HFFc6 (cell line): ENCODE measurements around the gene ATAD2B. TPM values are rescaled to one million over a fixed set of nuclear protein-coding genes. Genes with fewer than 3 reads are reported as not detected.

ENCODE experiments used
- DNase-seq: peaks from one replicate; pipeline ENCODE4 v3.0.0-alpha.2; 2018
- H3K27ac Mint-ChIP-seq: 2 replicates; pipeline ENCODE4 v1.8.0; 2020; ENCODE audit warnings: mild to moderate bottlenecking, mixed read lengths
- H3K27me3 Mint-ChIP-seq: 2 replicates; pipeline ENCODE4 v1.8.0; 2021; ENCODE audit warnings: mild to moderate bottlenecking, moderate library complexity, mixed read lengths; ENCODE audit not compliant: insufficient read depth
- H3K36me3 Mint-ChIP-seq: 2 replicates; pipeline ENCODE4 v1.8.0; 2021; ENCODE audit warnings: low read depth, mixed read lengths
- H3K4me1 Mint-ChIP-seq: 2 replicates; pipeline ENCODE4 v1.8.0; 2020; ENCODE audit warnings: low read depth, mixed read lengths
- H3K4me3 Mint-ChIP-seq: 2 replicates; pipeline ENCODE4 v1.8.0; 2020; ENCODE audit warnings: mild to moderate bottlenecking, moderate library complexity, mixed read lengths
- H3K9me3 Mint-ChIP-seq: 2 replicates; pipeline ENCODE4 v1.8.0; 2020; ENCODE audit warnings: mild to moderate bottlenecking, mixed read lengths
- total RNA-seq, 6 experiments: library from RNA; stranded (reverse); fragmentation: NEBNext Ultra II Directional; extraction: Animal tissue kit (Norgen Biotek cat#: 25700); gene quantifications; 2 replicates in 1 of 6; 3 replicates in 5 of 6; pipeline ENCODE4 v1.2.3, GENCODE V29; 2021
- TF ChIP-seq, protein P1 (sequence below): fragments of 200-600 bp; sonication (generic); IDR thresholded peaks from 2 replicates; pipeline ENCODE4 v1.5.0; 2021; ENCODE audit warnings: antibody characterized with exemption, mild to moderate bottlenecking

ATAD2B gene
- total RNA-seq, 6 experiments from 2014 or later, result 4.8 to 6.1 (median 4.9) TPM

- peaks cover 12% of the 10 kb centered on the region for H3K36me3 Mint-ChIP-seq
- peaks cover 7% of the 10 kb centered on the region; the same call in 1 of the 2 replicates for H3K4me1 Mint-ChIP-seq
- no peak for DNase-seq
- H3K9me3 Mint-ChIP-seq, result no peaks in the 10 kb centered on the region; the same call in 1 of the 2 replicates
- no peak overlapping the region for H3K4me3 Mint-ChIP-seq
- H3K27me3 Mint-ChIP-seq, result peaks cover 2% of the 10 kb centered on the region
- H3K27ac Mint-ChIP-seq, result no peak overlapping the region
- TF ChIP-seq, protein P1, sequence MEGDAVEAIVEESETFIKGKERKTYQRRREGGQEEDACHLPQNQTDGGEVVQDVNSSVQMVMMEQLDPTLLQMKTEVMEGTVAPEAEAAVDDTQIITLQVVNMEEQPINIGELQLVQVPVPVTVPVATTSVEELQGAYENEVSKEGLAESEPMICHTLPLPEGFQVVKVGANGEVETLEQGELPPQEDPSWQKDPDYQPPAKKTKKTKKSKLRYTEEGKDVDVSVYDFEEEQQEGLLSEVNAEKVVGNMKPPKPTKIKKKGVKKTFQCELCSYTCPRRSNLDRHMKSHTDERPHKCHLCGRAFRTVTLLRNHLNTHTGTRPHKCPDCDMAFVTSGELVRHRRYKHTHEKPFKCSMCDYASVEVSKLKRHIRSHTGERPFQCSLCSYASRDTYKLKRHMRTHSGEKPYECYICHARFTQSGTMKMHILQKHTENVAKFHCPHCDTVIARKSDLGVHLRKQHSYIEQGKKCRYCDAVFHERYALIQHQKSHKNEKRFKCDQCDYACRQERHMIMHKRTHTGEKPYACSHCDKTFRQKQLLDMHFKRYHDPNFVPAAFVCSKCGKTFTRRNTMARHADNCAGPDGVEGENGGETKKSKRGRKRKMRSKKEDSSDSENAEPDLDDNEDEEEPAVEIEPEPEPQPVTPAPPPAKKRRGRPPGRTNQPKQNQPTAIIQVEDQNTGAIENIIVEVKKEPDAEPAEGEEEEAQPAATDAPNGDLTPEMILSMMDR, result no peak
These were observed 227.4 kb downstream of the ATAD2B start for GRCh38 chr2:23699580-23699925.

DNA sequence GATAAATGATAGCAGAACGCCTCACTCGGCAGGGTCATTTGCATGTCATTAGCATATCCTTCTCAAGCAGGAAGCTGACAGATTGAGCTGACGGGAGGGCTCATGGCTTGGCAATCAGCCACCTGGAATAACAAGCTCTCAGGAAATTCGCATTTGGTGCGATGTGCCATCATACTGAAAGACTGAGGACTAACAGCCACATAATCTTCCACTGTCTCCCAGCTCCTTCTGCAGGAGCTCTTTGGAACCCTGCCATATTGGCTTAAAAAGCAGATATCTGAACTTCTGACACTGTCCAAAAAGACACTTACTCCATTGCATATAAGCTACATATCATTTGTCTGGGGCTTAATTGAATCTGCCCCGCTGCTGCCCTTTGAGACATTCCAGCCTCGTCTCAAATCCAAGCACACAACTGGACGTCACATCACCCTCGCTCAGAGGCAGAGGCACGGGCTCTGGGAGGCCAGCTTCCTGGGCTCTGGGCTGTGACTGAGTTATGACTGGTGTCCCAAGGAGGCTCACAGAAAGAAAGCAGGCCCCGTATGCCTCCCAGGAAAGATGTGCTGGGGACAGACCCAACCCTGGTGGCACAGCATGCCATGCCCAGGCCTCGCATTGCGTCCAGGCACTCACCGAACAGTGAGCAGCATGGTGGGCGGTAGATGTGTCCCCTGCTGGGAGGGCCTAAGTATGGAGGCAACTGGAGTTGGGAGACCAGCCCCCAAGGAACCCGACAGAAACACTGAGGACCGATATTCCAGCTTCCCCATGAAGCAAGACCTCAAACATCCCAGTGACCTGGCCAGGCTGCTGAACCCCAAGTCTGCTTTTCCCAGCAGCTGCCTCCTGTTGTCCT is 228.0 kb downstream of the ATAD2B start:
- H3K4me3 Mint-ChIP-seq, result no peak overlapping the region
- H3K36me3 Mint-ChIP-seq, result peaks cover 12% of the 10 kb centered on the region
- peaks cover 7% of the 10 kb centered on the region; the same call in 1 of the 2 replicates for H3K4me1 Mint-ChIP-seq
- TF ChIP-seq, protein P1, result no peak
- H3K27me3 Mint-ChIP-seq, result peaks cover 5% of the 10 kb centered on the region
- DNase-seq, result no peak
- no peaks in the 10 kb centered on the region; the same call in 1 of the 2 replicates for H3K9me3 Mint-ChIP-seq
- H3K27ac Mint-ChIP-seq, result no peak overlapping the region

Other genes starting within 250 kb of the ATAD2B start
- 10 to 100 TPM; 11.2 to 15.8 (median 13.6) TPM for gene UBXN2A, start 13.3 kb upstream of the ATAD2B start, total RNA-seq
- under 1 TPM; 0.18 to 0.35 (median 0.24) TPM for gene MFSD2B, start 83.0 kb upstream of the ATAD2B start, total RNA-seq
- gene WDCP, start 120.3 kb upstream of the ATAD2B start, total RNA-seq, result 10 to 100 TPM; 12.0 to 19.4 (median 13.5) TPM
- gene FKBP1B, start 122.6 kb upstream of the ATAD2B start, total RNA-seq, result 1 to 10 TPM; 4.0 to 6.9 (median 5.2) TPM
- gene SF3B6, start 149.2 kb upstream of the ATAD2B start, total RNA-seq, result 100 to 1,000 TPM; 112 to 139 (median 126) TPM
- 10 to 100 TPM; 51.1 to 66.8 (median 61.4) TPM for gene TP53I3, start 157.7 kb upstream of the ATAD2B start, total RNA-seq
- gene PFN4, start 196.2 kb upstream of the ATAD2B start, total RNA-seq, result 1 to 10 TPM in 1 of 6 experiments, under 1 TPM in 5; 0.64 to 1.1 (median 0.90) TPM
- 10 to 100 TPM in 1 of 6 experiments, 1 to 10 TPM in 5; 8.3 to 11.8 (median 8.9) TPM for gene FAM228B, start 196.3 kb upstream of the ATAD2B start, total RNA-seq
- gene FAM228A, start 247.9 kb upstream of the ATAD2B start, total RNA-seq, result not detected